ENCODE data around the gene EPB41L2. TPM values are rescaled to one million over a fixed set of nuclear protein-coding genes. Genes with fewer than 3 reads are reported as not detected.

EPB41L2 gene
- total RNA-seq, 1 donor from 2014 or later: 136 TPM

DNA sequence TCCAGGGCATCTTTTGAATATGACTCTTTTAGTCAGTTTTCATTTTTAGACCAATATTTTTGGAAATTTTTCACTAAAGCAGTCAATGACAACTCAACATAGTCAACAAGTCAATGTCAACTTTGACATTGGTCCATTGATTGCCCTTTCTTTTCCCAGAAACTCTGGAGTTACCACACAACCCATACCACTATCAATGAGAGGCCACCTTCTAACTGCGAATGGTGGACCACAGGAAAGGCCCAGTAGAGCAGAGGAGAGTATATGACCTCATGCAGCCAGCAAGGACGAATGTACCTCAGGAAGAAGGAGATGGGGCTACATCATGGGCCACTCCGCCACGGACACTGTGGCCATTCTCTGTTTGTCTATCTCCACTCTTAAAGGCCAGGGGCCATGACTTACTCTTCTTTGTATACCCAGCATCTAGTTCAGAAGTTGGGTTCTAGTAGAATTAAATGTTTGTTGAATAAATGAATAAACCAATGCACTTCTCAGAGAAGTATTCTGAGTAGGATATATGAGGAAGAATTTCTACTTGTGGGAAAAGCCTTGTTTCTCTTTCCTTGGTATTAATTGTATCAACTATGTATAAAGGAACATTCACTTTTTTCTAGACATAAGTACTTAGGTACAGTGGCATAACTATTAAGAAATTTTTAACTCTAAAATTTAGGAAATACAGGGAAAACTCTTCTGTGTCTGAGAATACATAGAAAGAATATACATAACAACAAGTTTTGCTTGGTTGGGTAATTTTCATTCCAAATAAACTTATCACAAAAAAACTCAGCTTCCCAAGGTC lies 236.4 kb downstream of the EPB41L2 start:
- Histone ChIP-seq H3K79me2 (ENCODE audit: insufficient read depth, low read length) (no peaks in the 10 kb centered on the region), H3K36me3 (ENCODE audit: insufficient read depth, low read length) (no peaks in the 10 kb centered on the region), H3K9me3 (ENCODE audit: insufficient read depth, low read depth, low read length) (no peaks in the 10 kb centered on the region), H3K27me3 (ENCODE audit: insufficient read depth, low read length) (no peaks in the 10 kb centered on the region), H3K4me2 (ENCODE audit: low read length) (no peak overlapping the region), H3K4me1 (ENCODE audit: insufficient read depth, low read length) (no peaks in the 10 kb centered on the region), H4K20me1 (ENCODE audit: insufficient read depth, low read length) (no peaks in the 10 kb centered on the region), H3K9ac (ENCODE audit: low read length) (no peak overlapping the region), H2AFZ (ENCODE audit: low read depth, low read length) (no peak overlapping the region), H3K4me3 (ENCODE audit: insufficient read depth, low read depth, low read length) (no peak overlapping the region), H3K27ac (ENCODE audit: low read depth, low read length) (no peak overlapping the region)
- Mint-ChIP-seq H3K27ac (ENCODE audit: unreplicated experiment) (no peak overlapping the region), H3K36me3 (ENCODE audit: low read depth, unreplicated experiment) (no peaks in the 10 kb centered on the region), H3K27me3 (ENCODE audit: low read depth, unreplicated experiment) (no peaks in the 10 kb centered on the region), H3K9me3 (ENCODE audit: unreplicated experiment) (no peaks in the 10 kb centered on the region), H3K4me1 (ENCODE audit: low read depth, unreplicated experiment) (no peaks in the 10 kb centered on the region), H3K4me3 (ENCODE audit: unreplicated experiment) (no peak overlapping the region)
- no peak for DNase-seq (ENCODE audit: low read depth)
- FAIRE-seq: no peak
- TF ChIP-seq, protein P1, sequence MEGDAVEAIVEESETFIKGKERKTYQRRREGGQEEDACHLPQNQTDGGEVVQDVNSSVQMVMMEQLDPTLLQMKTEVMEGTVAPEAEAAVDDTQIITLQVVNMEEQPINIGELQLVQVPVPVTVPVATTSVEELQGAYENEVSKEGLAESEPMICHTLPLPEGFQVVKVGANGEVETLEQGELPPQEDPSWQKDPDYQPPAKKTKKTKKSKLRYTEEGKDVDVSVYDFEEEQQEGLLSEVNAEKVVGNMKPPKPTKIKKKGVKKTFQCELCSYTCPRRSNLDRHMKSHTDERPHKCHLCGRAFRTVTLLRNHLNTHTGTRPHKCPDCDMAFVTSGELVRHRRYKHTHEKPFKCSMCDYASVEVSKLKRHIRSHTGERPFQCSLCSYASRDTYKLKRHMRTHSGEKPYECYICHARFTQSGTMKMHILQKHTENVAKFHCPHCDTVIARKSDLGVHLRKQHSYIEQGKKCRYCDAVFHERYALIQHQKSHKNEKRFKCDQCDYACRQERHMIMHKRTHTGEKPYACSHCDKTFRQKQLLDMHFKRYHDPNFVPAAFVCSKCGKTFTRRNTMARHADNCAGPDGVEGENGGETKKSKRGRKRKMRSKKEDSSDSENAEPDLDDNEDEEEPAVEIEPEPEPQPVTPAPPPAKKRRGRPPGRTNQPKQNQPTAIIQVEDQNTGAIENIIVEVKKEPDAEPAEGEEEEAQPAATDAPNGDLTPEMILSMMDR (IDR thresholded peaks at IDR 0.05; ENCODE audit: insufficient read depth, low read depth, low read length): no peak
- TF ChIP-seq EZH2 (IDR thresholded peaks at IDR 0.05; ENCODE audit: insufficient read depth, low read length): no peak

DNA sequence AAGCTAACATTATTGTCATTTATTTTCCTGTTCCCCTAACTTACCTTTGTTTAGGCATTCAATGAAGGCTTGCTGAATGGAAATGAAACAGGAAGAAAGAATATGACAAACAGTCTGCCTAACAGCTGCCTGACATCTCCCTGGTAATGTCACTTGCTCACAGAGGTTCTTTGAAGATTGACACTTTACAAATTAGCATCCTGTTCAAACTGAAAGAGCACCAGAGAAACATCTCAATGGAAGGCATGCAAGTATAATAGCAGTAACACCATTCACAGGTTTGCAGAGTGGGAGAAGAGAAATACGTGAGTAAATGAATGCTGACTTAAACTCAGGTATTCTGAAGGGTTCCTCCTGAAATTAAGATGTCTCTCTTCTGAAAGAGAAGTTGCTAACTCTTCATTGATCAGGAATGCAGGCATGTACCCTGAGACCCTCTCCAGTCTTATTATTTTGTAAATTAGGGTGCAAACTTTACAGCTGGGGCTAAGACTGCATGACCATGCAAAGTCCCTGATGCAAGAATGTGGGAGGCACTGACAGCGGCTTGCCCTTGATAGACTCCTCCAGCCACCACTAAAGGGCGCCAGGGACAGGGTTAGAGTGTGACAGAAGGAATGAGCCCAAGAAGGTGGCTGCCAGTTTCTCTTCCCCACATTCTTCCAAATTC lies 237.1 kb downstream of the EPB41L2 start:
- H3K4me2 ChIP-seq (ENCODE audit: low read length): no peak overlapping the region
- H3K27me3 ChIP-seq (ENCODE audit: insufficient read depth, low read length): no peaks in the 10 kb centered on the region
- Mint-ChIP-seq H3K4me1 (ENCODE audit: low read depth, unreplicated experiment) (no peaks in the 10 kb centered on the region), H3K36me3 (ENCODE audit: low read depth, unreplicated experiment) (no peaks in the 10 kb centered on the region), H3K9me3 (ENCODE audit: unreplicated experiment) (no peaks in the 10 kb centered on the region), H3K27ac (ENCODE audit: unreplicated experiment) (no peak overlapping the region), H3K27me3 (ENCODE audit: low read depth, unreplicated experiment) (no peaks in the 10 kb centered on the region), H3K4me3 (ENCODE audit: unreplicated experiment) (no peak overlapping the region)
- TF ChIP-seq EZH2 (IDR thresholded peaks at IDR 0.05; ENCODE audit: insufficient read depth, low read length): no peak
- TF ChIP-seq, protein P1 (IDR thresholded peaks at IDR 0.05; ENCODE audit: insufficient read depth, low read depth, low read length): no peak
- no peaks in the 10 kb centered on the region for H4K20me1 ChIP-seq (ENCODE audit: insufficient read depth, low read length)
- H3K27ac ChIP-seq (ENCODE audit: low read depth, low read length): no peak overlapping the region
- no peaks in the 10 kb centered on the region for H3K9me3 ChIP-seq (ENCODE audit: insufficient read depth, low read depth, low read length)
- DNase-seq (ENCODE audit: low read depth) (no peak), FAIRE-seq (no peak)
- H3K4me3 ChIP-seq (ENCODE audit: insufficient read depth, low read depth, low read length): no peak overlapping the region
- no peaks in the 10 kb centered on the region for H3K4me1 ChIP-seq (ENCODE audit: insufficient read depth, low read length)
- H2AFZ ChIP-seq (ENCODE audit: low read depth, low read length): no peak overlapping the region
- no peaks in the 10 kb centered on the region for H3K36me3 ChIP-seq (ENCODE audit: insufficient read depth, low read length)
- H3K79me2 ChIP-seq (ENCODE audit: insufficient read depth, low read length): no peaks in the 10 kb centered on the region
- no peak overlapping the region for H3K9ac ChIP-seq (ENCODE audit: low read length)
